Kidney capillary endothelial cell (primary cell): ENCODE data around the gene CRTC1.
"Not testable (repeated sequence)": the region's sequence is repeated elsewhere in the genome, so short reads cannot be mapped to it uniquely, and the experiment has no call there.

Experiments
- DNase-seq: peaks from one replicate; pipeline ENCODE4 v3.0.0-alpha.2; 2018; ENCODE audit warnings: low spot score

CRTC1 gene

GRCh38 chr19:18701250-18701608 lies 17.7 kb downstream of the CRTC1 start:
- no peak for DNase-seq

DNA sequence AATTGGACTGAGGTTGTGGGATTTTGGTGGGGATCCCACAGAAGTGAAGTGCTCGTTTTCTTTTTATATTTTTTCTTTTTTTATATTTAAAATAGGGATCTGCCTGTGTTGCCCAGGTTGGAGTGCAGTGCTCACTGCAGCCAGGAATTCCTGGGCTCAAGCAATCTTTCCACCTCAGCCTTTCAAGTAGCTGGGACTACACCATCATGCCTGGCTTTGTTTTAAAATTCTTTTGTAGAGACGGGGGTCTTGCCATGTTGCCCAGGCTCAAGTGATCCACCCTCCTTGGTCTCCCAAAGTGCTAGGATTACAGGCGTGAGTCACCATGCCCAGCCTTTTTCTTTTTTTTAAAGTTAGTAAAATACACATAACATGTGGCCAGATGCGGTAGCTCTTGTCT lies 20.6 kb downstream of the CRTC1 start:
- DNase-seq, result no peak

DNA sequence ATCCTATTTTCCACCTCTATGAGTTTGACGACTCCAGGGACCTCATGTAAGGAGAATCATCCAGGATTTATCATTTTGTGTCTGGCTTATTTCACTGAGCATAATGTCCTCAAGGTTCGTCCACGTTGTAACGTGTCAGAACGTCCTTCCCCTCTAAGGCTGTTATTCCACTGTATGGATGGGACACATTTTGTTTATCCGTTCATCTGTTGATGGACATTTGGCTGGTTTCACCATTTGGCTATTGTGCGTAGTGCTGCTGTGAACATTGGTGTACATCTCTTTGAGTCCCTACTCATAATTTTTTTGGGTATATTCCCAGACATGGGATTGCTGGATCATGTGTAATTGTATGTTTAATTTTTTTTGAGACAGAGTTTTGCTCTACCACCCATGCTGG lies 21.5 kb downstream of the CRTC1 start:
- DNase-seq, result no peak

DNA sequence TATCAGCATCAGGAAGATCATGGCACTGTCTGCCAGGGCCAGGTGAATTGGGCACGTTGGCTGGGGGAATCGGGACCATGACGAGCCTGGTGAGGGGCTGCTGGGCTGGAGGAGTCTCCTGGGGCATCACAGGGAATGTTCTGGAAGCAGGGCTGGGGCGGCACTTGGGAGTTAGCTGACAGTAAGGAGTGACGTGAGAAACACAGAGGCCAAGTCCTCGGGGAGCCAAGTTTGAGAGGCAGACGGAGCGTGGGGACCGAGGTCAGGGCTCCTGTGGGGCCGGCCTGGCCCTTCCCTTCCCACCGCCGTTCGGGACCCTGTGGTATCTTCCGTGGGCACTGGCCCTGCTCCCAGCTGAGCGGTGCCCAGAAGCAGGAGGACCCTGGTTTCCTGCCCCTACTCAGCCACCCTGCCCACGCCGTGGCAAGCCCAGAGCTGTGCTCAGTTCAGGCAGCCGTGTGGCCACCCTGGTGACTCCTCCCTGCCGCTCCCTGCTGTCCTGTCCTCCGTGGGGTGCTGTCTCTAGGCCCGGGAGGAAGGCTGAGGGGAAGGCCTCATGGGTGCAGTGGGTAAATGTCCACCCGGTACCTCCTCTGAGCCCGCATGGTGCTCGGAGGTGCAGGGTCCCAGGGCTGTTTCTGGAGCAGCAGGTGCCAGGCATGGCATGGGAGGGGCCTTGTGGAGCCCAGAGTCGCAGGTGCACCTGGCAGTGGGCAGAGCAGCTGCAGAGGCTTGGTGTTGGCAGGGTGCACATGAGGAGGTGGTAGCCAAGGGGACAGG lies 25.2 kb downstream of the CRTC1 start:
- no peak for DNase-seq

DNA sequence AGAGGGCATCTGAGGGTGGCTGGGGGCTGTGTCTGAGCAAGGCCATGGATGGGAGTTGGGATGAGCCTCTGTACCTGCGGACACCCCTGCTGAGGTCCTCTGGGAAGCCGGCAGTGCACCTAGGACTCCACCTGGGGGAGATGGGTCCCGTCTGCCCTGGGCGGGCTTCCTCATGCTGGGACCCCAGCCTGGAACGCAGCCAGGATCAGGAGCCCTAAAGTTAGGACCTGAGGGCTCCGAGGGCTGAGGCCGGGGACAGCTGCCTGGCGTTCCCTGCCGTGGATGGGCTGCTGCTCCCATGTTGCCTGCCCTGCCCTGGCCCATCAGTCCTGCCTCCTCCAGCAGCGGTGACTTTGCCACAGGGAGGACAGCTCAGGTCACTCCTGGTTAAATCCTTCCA lies 26.1 kb downstream of the CRTC1 start:
- DNase-seq, result no peak

- no peak for DNase-seq
Observed at GRCh38 chr19:18710186-18710585, 26.7 kb downstream of the CRTC1 start.

DNA sequence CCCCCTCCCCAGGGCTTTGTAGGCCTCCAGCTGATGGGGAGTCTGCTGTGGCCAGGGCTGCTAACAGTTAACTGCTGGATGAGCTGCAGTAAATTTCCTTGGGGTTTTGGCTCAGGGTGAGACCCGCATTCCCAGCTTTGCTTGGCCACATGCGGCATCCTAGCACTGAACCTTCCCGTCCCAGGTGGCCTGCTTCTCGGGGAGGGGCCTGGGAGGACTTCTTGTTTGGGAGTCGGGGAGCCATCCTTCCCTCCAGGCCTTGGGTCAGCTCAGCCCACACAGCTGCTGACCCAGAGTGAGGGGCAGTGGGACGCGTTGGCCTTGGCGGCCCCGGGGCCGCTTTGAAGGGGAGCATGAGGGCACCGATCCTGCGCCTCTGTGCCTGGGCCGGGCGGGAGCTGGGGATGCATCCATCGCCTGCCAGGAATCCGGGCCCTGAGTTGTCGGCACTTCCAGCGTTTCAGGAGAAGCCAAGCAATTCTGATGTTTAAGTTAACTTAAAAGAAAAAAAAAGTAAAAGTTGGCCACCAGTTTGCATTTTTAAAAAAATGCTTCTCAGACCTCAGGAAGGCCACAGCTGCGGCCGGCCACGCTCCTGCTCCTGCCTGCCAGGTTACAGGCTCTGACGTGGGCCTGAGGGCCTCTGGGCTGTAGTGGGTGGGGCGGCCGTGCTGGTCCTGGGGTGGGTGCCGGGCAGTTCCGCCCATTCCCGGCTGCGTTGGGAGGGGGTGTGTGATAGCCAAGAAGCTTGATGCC lies 27.7 kb downstream of the CRTC1 start:
- DNase-seq, result no peak

DNA sequence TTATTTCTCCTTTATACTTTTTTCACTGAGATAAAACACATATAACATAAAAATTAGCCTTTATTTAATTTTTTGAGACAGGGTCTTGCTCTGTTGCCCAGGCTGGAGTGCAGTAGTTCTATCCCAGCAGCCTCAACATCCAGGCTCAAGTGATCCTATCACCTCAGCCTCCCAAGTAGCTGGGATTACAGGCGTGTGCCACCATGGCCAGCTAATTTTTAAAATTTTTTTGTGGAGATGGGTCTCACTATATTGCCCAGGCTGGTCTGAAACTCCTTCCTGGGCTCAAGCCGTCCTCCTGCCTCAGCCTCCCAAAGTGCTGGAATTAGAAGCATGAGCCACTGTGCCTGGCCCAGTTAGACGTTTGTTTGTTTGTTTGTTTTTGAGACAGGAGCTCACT lies 28.4 kb downstream of the CRTC1 start:
- DNase-seq, result no peak

- DNase-seq, result no peak
Observed at GRCh38 chr19:18712981-18713380, 29.5 kb downstream of the CRTC1 start.

- DNase-seq, result no peak
Observed at GRCh38 chr19:18713550-18714117, 30.2 kb downstream of the CRTC1 start.

GRCh38 chr19:18715416-18715815 lies 31.9 kb downstream of the CRTC1 start:
- no peak for DNase-seq

DNA sequence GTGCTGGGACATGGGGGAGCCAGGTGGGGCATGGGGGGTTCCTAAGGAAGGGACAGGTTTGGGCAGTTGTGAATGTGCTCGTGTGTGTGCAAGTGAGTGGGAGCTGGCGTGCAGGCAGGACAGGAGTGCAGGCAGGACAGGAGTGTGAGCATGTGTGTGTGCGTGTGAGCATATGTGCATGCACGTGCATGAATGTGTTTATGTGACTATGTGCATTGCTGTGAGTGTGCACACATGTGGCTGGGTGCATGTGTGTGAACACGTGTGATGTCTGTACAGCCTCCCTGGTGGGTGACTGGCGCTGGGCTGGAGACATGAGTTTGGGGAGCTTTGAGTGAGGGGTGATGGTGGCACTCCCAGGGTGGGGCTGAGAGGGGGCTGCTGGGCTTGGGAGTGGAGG lies 33.4 kb downstream of the CRTC1 start:
- no peak for DNase-seq

GRCh38 chr19:18717601-18718000 lies 34.1 kb downstream of the CRTC1 start:
- DNase-seq, result no peak

DNA sequence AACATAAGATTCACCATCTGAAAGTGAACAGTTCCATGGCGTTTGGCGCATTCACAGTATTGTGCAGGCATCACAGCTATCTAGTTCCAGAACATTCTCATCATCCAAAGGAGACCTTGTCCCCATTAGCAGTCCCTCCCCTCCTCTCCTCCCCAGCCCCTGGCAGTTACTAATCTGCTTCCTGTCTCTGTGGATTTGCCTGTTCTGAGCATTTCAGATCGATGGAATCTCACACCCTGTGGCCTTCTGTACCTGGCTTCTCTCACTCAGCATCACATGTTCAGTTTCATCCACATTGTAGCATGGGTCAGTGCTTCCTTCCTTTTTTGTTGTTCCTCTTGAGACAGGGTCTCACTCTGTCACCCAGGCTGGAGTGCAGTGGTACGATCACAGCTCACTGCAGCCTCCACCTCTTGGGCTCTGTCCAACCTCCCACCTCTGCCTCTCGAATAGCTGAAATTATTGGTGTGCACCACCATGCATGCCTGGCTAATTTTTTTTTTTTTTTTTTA lies 34.6 kb downstream of the CRTC1 start:
- DNase-seq, result no peak

- DNase-seq, result no peak
Observed at GRCh38 chr19:18718846-18719458, 35.5 kb downstream of the CRTC1 start.

GRCh38 chr19:18719541-18719940 lies 36.1 kb downstream of the CRTC1 start:
- DNase-seq, result no peak

GRCh38 chr19:18723871-18724377 lies 40.4 kb downstream of the CRTC1 start:
- DNase-seq, result no peak

GRCh38 chr19:18725841-18726770 lies 42.6 kb downstream of the CRTC1 start:
- no peak for DNase-seq

GRCh38 chr19:18726846-18727245 lies 43.4 kb downstream of the CRTC1 start:
- DNase-seq, result no peak

- DNase-seq, result not testable (repeated sequence)
Observed at GRCh38 chr19:18727602-18728001, 44.1 kb downstream of the CRTC1 start.

GRCh38 chr19:18729933-18730530 lies 46.6 kb downstream of the CRTC1 start:
- DNase-seq, result no peak
